ENCODE measurements around the gene DGKQ.

DGKQ gene

GRCh38 chr4:962231-963208 is 10.8 kb downstream of the DGKQ start:
- TF ChIP-seq, protein P1, sequence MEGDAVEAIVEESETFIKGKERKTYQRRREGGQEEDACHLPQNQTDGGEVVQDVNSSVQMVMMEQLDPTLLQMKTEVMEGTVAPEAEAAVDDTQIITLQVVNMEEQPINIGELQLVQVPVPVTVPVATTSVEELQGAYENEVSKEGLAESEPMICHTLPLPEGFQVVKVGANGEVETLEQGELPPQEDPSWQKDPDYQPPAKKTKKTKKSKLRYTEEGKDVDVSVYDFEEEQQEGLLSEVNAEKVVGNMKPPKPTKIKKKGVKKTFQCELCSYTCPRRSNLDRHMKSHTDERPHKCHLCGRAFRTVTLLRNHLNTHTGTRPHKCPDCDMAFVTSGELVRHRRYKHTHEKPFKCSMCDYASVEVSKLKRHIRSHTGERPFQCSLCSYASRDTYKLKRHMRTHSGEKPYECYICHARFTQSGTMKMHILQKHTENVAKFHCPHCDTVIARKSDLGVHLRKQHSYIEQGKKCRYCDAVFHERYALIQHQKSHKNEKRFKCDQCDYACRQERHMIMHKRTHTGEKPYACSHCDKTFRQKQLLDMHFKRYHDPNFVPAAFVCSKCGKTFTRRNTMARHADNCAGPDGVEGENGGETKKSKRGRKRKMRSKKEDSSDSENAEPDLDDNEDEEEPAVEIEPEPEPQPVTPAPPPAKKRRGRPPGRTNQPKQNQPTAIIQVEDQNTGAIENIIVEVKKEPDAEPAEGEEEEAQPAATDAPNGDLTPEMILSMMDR (IDR thresholded peaks at IDR 0.05; ENCODE audit: insufficient read depth, low read depth, low read length, missing control alignments), result no peak
- H3K4me3 ChIP-seq (ENCODE audit: low read depth, low read length), result no peak overlapping the region
- no peak for DNase-seq (ENCODE audit: low read depth)

- no peak overlapping the region for H3K4me3 ChIP-seq (ENCODE audit: low read depth, low read length)
- TF ChIP-seq, protein P1 (IDR thresholded peaks at IDR 0.05; ENCODE audit: insufficient read depth, low read depth, low read length, missing control alignments), result no peak
- DNase-seq (ENCODE audit: low read depth), result no peak
Observed at GRCh38 chr4:961351-962230, 11.8 kb downstream of the DGKQ start.

DNA sequence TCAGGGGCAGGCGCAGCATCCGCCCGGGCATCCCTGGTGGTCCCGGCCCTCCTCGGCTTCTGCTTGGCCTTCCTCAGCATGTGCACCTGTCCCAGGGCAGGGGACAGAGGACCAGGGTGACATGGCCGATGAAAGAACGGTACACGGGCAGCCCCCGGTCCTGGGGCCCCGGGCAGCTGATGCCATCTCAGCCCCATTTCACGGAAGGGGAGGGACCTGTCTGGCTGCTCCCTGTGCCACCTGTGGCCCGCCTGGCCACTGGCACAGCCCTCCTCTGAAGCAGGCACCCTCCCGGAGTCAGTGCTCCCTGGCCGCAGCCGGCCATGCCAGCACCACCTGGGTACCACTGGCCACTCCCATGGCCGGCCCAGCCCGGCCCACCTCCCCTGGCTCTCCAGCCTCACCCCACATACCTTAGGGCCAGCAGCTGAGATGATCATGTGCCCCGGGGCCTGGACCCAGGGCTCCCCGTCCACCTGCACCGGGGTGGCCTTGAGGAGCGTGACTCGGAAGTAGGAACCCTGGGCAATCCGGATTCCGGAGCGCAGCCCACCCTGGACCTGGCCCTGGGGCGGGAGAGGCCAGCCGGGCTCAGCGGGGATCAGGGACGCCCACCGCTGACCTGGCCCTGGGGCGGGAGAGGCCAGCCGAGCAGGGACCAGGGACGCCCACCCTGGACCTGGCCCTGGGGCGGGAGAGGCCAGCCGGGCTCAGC is 12.6 kb downstream of the DGKQ start:
- TF ChIP-seq, protein P1 (IDR thresholded peaks at IDR 0.05; ENCODE audit: insufficient read depth, low read depth, low read length, missing control alignments), result no peak
- no peak overlapping the region for H3K4me3 ChIP-seq (ENCODE audit: low read depth, low read length)
- no peak for DNase-seq (ENCODE audit: low read depth)

- TF ChIP-seq, protein P1 (IDR thresholded peaks at IDR 0.05; ENCODE audit: insufficient read depth, low read depth, low read length, missing control alignments), result no peak
- DNase-seq (ENCODE audit: low read depth), result no peak
- H3K4me3 ChIP-seq (ENCODE audit: low read depth, low read length), result no peak overlapping the region
Observed at GRCh38 chr4:960140-960635, 13.2 kb downstream of the DGKQ start.

DNA sequence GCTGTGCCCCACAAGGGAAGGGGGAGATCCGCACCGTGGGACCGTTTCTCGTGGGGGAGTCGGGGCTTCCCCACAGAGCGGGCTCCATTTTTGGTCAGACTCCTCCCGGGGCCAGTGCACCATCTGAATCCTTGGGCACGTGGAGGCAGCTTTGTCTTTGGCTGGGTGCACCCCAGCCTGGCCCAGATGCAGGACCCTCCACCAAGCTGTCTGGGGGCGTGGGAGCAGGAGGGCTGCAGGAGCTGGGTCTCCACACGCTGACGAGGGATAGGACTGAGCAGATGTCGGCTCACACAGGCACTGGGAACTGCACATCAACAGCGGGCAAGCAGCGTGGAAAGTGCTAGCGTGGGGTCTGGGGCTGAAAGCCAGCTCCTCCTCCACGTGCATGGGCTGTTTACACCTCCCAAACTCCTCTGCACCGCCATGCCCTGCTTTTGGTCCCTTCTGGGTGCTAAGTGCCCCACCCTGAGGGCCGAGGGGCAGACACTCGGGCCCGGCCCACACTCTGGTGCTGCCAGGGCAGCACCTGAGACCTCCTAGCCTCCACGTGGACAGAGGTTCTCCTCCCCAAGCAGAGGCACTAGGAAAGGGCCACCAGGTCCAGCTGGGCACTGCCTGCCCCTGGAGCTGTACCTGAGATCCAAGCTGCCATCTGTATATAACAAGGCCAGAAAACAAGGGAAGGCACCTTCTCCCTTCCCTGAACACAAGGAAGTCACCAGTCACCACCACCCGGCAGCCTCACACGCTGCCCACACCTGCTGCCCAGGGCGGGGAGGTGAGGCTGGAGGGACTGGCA is 13.8 kb downstream of the DGKQ start:
- TF ChIP-seq, protein P1 (IDR thresholded peaks at IDR 0.05; ENCODE audit: insufficient read depth, low read depth, low read length, missing control alignments), result no peak
- H3K4me3 ChIP-seq (ENCODE audit: low read depth, low read length), result no peak overlapping the region
- DNase-seq (ENCODE audit: low read depth), result no peak
